Anterior cingulate cortex (tissue), 58 donors: ENCODE results near the gene NEO1.

Source experiments
- DNase-seq, 58 donors: peaks; one replicate each; lab custom pipeline; 2025; lab: John Stamatoyannopoulos, UW

Gene NEO1

GRCh38 chr15:73323374-73323955 is 271.2 kb downstream of the NEO1 start:
- DNase-seq: no peak

GRCh38 chr15:73323956-73324355 is 271.7 kb downstream of the NEO1 start:
- no peak for DNase-seq

GRCh38 chr15:73324496-73325170 is 272.4 kb downstream of the NEO1 start:
- no peak for DNase-seq

GRCh38 chr15:73325191-73325861 is 273.1 kb downstream of the NEO1 start:
- no peak for DNase-seq

GRCh38 chr15:73326157-73326556 is 273.9 kb downstream of the NEO1 start:
- no peak for DNase-seq

GRCh38 chr15:73328149-73328820 is 276.0 kb downstream of the NEO1 start:
- DNase-seq: no peak

- DNase-seq: no peak
Measured at GRCh38 chr15:73328981-73329380, 276.7 kb downstream of the NEO1 start.

- DNase-seq: peak in 1 of 58 donors; percentile 48
Measured at GRCh38 chr15:73329501-73330200, 277.4 kb downstream of the NEO1 start.

- DNase-seq: peak in 1 of 58 donors; percentile 33
Measured at GRCh38 chr15:73330206-73331051, 278.2 kb downstream of the NEO1 start.

- DNase-seq: no peak
Measured at GRCh38 chr15:73331501-73331900, 279.2 kb downstream of the NEO1 start.

GRCh38 chr15:73331991-73332925 is 280.0 kb downstream of the NEO1 start:
- no peak for DNase-seq

- no peak for DNase-seq
Measured at GRCh38 chr15:73333001-73333400, 280.7 kb downstream of the NEO1 start.

- DNase-seq: no peak
Measured at GRCh38 chr15:73334086-73334485, 281.8 kb downstream of the NEO1 start.

GRCh38 chr15:73335026-73335425 is 282.8 kb downstream of the NEO1 start:
- no peak for DNase-seq

GRCh38 chr15:73335471-73335870 is 283.2 kb downstream of the NEO1 start:
- no peak for DNase-seq

- no peak for DNase-seq
Measured at GRCh38 chr15:73336756-73337155, 284.5 kb downstream of the NEO1 start.

GRCh38 chr15:73337187-73337586 is 284.9 kb downstream of the NEO1 start:
- DNase-seq: no peak

GRCh38 chr15:73338058-73338457 is 285.8 kb downstream of the NEO1 start:
- no peak for DNase-seq
